Activated effector memory CD4-positive, alpha-beta T cell treated with Interleukin-2 at 50 U/mL for 16 hours (primary cell): ENCODE data around the gene HSBP1L1.
A peak's percentile ranks its signal among the peaks of the same experiment; 100 is the strongest.
"Not testable (repeated sequence)": the region's sequence is repeated elsewhere in the genome, so short reads cannot be mapped to it uniquely, and the experiment has no call there.

Source experiments
- DNase-seq: peaks from one replicate; pipeline ENCODE4 v3.0.0-alpha.2; 2020

Gene HSBP1L1

GRCh38 chr18:79987566-79987965 lies 23.1 kb downstream of the HSBP1L1 start:
- no peak for DNase-seq

- DNase-seq = peak; percentile 48
These were observed 23.6 kb downstream of the HSBP1L1 start for GRCh38 chr18:79988071-79988450.

- peak; percentile 80 for DNase-seq
These were observed 24.2 kb downstream of the HSBP1L1 start, which contains the start of gene TXNL4A for GRCh38 chr18:79988451-79989194. TXNL4A (minus strand) TSS chr18:79988563; CDS start chr18:79988392, 171 bp downstream.

GRCh38 chr18:79989195-79989497 lies 24.7 kb downstream of the HSBP1L1 start:
- DNase-seq = no peak

- DNase-seq = no peak
These were observed 27.1 kb downstream of the HSBP1L1 start for GRCh38 chr18:79991494-79991893.

DNA sequence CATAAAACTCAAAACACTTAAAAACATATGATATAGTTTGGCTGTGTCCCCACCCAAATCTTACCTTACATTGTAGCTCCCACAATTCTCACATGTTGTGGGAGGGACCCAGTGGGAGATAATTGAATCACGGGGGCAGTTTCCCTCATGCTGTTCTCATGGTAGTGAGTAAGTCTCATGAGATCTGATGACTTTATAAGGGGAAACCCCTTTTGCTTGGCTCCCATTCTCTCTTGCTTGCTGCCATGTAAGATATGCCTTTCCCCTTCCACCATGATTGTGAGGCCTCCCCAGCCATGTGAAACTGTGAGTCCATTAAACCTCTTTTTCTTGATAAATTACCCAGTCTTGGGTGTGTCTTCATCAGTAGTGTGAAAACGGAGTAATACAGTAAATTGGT lies 35.3 kb downstream of the HSBP1L1 start:
- DNase-seq = not testable (repeated sequence)

- no peak for DNase-seq
These were observed 36.4 kb downstream of the HSBP1L1 start for GRCh38 chr18:80000877-80001276.

- DNase-seq = no peak
These were observed 38.0 kb downstream of the HSBP1L1 start for GRCh38 chr18:80002468-80002867.

DNA sequence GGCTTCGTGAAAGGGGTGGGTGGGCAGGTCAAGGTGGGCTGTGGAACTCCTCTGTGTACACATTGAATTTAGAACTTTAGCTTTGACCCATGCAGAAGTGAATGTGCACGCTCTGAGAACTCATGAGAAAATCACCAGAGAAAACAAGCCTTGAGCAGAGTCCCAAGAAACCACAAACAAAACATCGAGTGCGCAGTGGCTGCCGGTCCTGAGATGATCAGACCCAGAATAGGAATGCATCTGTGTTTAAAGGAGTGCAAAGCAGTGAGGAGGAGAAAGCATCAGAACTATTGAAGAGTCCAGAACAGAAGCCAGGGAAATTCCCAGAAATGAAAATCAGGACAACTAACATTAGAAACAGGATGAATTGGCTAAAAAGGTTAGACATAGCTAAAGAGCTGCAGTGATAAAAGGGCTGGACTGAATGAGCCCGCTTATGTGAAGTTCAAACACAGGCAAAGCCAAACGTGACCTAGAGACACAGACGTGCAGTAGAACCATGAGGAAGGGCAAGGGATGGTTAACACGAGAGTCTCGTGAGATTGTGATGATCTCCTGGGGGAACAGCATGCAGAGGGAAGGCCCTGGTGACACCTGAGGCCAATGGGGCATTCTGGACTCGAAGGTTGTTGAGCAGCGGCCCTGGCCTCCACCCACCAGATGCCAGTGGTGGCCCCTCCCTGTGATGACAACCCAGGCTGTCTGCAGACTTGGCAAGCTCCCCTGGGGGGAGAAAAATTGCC lies 40.3 kb downstream of the HSBP1L1 start:
- DNase-seq = no peak

GRCh38 chr18:80006724-80007123 lies 42.3 kb downstream of the HSBP1L1 start:
- no peak for DNase-seq

GRCh38 chr18:80009661-80010550 lies 45.5 kb downstream of the HSBP1L1 start:
- no peak for DNase-seq

- DNase-seq = no peak
These were observed 46.1 kb downstream of the HSBP1L1 start for GRCh38 chr18:80010551-80010906.

DNA sequence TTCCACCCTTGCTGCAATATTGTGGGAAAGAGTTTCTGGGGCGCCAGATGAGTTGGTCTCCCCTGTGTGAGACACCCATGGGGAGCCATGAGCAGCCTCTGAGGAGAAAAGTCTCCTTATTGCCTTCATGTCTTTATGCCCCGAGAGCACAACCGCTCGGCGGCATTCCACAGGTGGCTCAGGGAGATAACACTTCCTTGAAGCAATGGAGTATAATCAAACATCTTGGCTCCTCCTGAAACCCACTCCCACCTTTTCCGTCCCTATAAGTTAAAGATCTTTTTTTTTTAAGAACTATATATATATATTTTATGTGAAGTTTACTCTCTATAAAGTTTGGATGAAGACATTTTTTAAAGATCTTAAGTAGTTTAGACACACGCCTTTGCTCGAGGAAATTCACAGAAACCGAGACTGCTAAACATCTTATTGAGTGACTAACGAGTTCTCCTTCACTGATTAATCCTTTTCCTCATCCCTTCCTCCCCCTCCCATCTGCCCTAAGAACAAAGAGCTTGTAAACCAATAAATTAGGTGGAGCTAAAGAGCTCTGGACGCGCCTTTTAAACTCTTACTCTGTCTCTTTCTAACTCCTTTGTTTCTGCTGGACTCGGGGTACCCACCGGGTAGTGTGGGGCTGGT lies 47.2 kb downstream of the HSBP1L1 start:
- DNase-seq = not testable (repeated sequence)

- no peak for DNase-seq
These were observed 48.3 kb downstream of the HSBP1L1 start for GRCh38 chr18:80012714-80013113.
